Activated CD4-positive, CD25-positive, alpha-beta regulatory T cell treated with anti-CD3 and anti-CD28 coated beads, Interleukin-2, amount 50 U/mL, for 16 hours (primary cell): ENCODE data around the gene LIG3.
A peak's percentile ranks its signal among the peaks of the same experiment; 100 is the strongest.
"Not testable (repeated sequence)": the region's sequence is repeated elsewhere in the genome, so short reads cannot be mapped to it uniquely, and the experiment has no call there.

ENCODE experiments used
- DNase-seq: peaks from one replicate; pipeline ENCODE4 v3.0.0-alpha.2; 2020; ENCODE audit warnings: low read depth, low spot score

Gene LIG3

GRCh38 chr17:35041390-35041789 lies 61.1 kb downstream of the LIG3 start:
- no peak for DNase-seq

GRCh38 chr17:35044181-35044580 lies 63.9 kb downstream of the LIG3 start:
- DNase-seq, result no peak

- DNase-seq, result not testable (repeated sequence)
These were observed 65.2 kb downstream of the LIG3 start for GRCh38 chr17:35045458-35045979.

- DNase-seq, result no peak
These were observed 65.9 kb downstream of the LIG3 start for GRCh38 chr17:35046245-35046644.

GRCh38 chr17:35046740-35047283 lies 66.5 kb downstream of the LIG3 start:
- DNase-seq, result peak; percentile 33

- no peak for DNase-seq
These were observed 68.5 kb downstream of the LIG3 start for GRCh38 chr17:35048685-35049379.

- DNase-seq, result no peak
These were observed 69.9 kb downstream of the LIG3 start for GRCh38 chr17:35050170-35050569.

- DNase-seq, result no peak
These were observed 70.9 kb downstream of the LIG3 start for GRCh38 chr17:35051183-35051578.

GRCh38 chr17:35051579-35052240 lies 71.4 kb downstream of the LIG3 start:
- DNase-seq, result no peak

GRCh38 chr17:35052241-35052610 lies 71.9 kb downstream of the LIG3 start:
- DNase-seq, result no peak

- no peak for DNase-seq
These were observed 72.5 kb downstream of the LIG3 start for GRCh38 chr17:35052780-35053179.

- no peak for DNase-seq
These were observed 72.9 kb downstream of the LIG3 start for GRCh38 chr17:35053204-35053603.

GRCh38 chr17:35056013-35056412 lies 75.7 kb downstream of the LIG3 start:
- no peak for DNase-seq

- DNase-seq, result no peak
These were observed 77.1 kb downstream of the LIG3 start for GRCh38 chr17:35057332-35057915.
